WTC11 (cell line): Measurements from ENCODE around the gene CPXM2. TPM values are rescaled to one million over a fixed set of nuclear protein-coding genes. Genes with fewer than 3 reads are reported as not detected.

ENCODE experiments used
- ATAC-seq: fragments of 200-7000 bp; cut with Tn5 transposase; 2 replicates; pipeline ENCODE4 v1.10.0; 2021; ENCODE audit warnings: mild to moderate bottlenecking, moderate library complexity
- CTCF ChIA-PET: fragments of 300-600 bp; sonication (Branson Sonifier 250); formaldehyde crosslinking; loops from one replicate; lab custom pipeline; 2021; ENCODE audit warnings: antibody characterized with exemption; lab: Charles Lee
- POLR2A ChIA-PET: fragments of 350-600 bp; sonication (Branson Sonifier 250); formaldehyde crosslinking; loops from one replicate; lab custom pipeline; 2021; ENCODE audit warnings: antibody characterized with exemption; lab: Charles Lee
- DNase-seq: peaks from one replicate; pipeline ENCODE4 v3.0.0; 2021; ENCODE audit warnings: low spot score
- H3K27ac Mint-ChIP-seq: 2 replicates; pipeline ENCODE4 v1.8.0; 2021; ENCODE audit warnings: mixed read lengths
- H3K27me3 Mint-ChIP-seq: 2 replicates; pipeline ENCODE4 v1.8.0; 2021; ENCODE audit warnings: low read depth, mild to moderate bottlenecking, moderate library complexity, mixed read lengths
- H3K36me3 Mint-ChIP-seq: 2 replicates; pipeline ENCODE4 v1.8.0; 2021; ENCODE audit warnings: mixed read lengths
- H3K4me1 Mint-ChIP-seq: 2 replicates; pipeline ENCODE4 v1.8.0; 2022; ENCODE audit warnings: mixed read lengths
- H3K4me3 Mint-ChIP-seq: 2 replicates; pipeline ENCODE4 v1.8.0; 2021; ENCODE audit warnings: mild to moderate bottlenecking, moderate library complexity, mixed read lengths
- H3K9me3 Mint-ChIP-seq: 2 replicates; pipeline ENCODE4 v1.8.0; 2021; ENCODE audit warnings: mixed read lengths
- AFF4 ChIP-seq: sonication (generic); formaldehyde crosslinking; IDR thresholded peaks from 2 replicates; pipeline ENCODE4 v1.8.1; 2023; ENCODE audit warnings: mild to moderate bottlenecking, missing genetic modification reagents, borderline replicate concordance
- AR ChIP-seq: fragments of 250-450 bp; sonication (Bioruptor Pico); IDR thresholded peaks from 2 replicates; pipeline ENCODE4 v1.9.0; 2021; ENCODE audit warnings: mild to moderate bottlenecking
- HMGA2 ChIP-seq: fragments of 250-450 bp; sonication (Bioruptor Pico); IDR thresholded peaks from 2 replicates; pipeline ENCODE4 v1.4.0; 2021; ENCODE audit warnings: mild to moderate bottlenecking, moderate library complexity
- HMGXB4 ChIP-seq: sonication (generic); formaldehyde crosslinking; IDR thresholded peaks from 2 replicates; pipeline ENCODE4 v1.8.1; 2023; ENCODE audit warnings: mild to moderate bottlenecking, moderate library complexity, missing genetic modification reagents
- JAZF1 ChIP-seq: fragments of 250-450 bp; sonication (Bioruptor Pico); IDR thresholded peaks from 2 replicates; pipeline ENCODE4 v1.9.0; 2021; ENCODE audit warnings: moderate library complexity, mild to moderate bottlenecking, inconsistent platforms
- NR3C1 ChIP-seq: sonication (generic); formaldehyde crosslinking; conservative IDR thresholded peaks from 2 replicates; pipeline ENCODE4 v1.8.1; 2023; ENCODE audit warnings: low read depth, mild to moderate bottlenecking, missing genetic modification reagents
- RORB ChIP-seq: fragments of 250-450 bp; sonication (Bioruptor Pico); IDR thresholded peaks from 2 replicates; pipeline ENCODE4 v1.9.0; 2021; ENCODE audit warnings: mild to moderate bottlenecking
- TEAD4 ChIP-seq: sonication (generic); formaldehyde crosslinking; IDR thresholded peaks from 2 replicates; pipeline ENCODE4 v1.8.0; 2022; ENCODE audit warnings: mild to moderate bottlenecking, missing genetic modification reagents
- ZNF232 ChIP-seq: sonication (generic); formaldehyde crosslinking; IDR thresholded peaks from 2 replicates; pipeline ENCODE4 v1.8.0; 2022; ENCODE audit warnings: mild to moderate bottlenecking, missing genetic modification reagents
- ZNF423 ChIP-seq: fragments of 250-450 bp; sonication (Bioruptor Pico); IDR thresholded peaks from 2 replicates; pipeline ENCODE4 v2.1.2; 2022; ENCODE audit warnings: mild to moderate bottlenecking, moderate library complexity
- ZNF671 ChIP-seq: fragments of 250-450 bp; sonication (Bioruptor Pico); IDR thresholded peaks from 2 replicates; pipeline ENCODE4 v1.8.0; 2021; ENCODE audit warnings: mild to moderate bottlenecking
- ZSCAN18 ChIP-seq: fragments of 250-450 bp; sonication (Bioruptor Pico); IDR thresholded peaks from 2 replicates; pipeline ENCODE4 v2.1.2; 2022; ENCODE audit warnings: mild to moderate bottlenecking, moderate library complexity
- total RNA-seq: library from RNA; stranded (reverse); gene quantifications from 3 replicates; pipeline ENCODE4 v1.2.3, GENCODE V29; 2021
- TF ChIP-seq, protein P1 (sequence below): sonication (generic); formaldehyde crosslinking; IDR thresholded peaks from 2 replicates; pipeline ENCODE4 v1.8.1; 2022; ENCODE audit warnings: mild to moderate bottlenecking, missing genetic modification reagents, moderate library complexity, borderline replicate concordance
- TF ChIP-seq, protein P2 (sequence below): fragments of 250-450 bp; sonication (Bioruptor Pico); IDR thresholded peaks from 2 replicates; pipeline ENCODE4 v1.9.0; 2021; ENCODE audit warnings: mild to moderate bottlenecking, borderline replicate concordance

Gene CPXM2
- total RNA-seq, 1 experiment from 2014 or later = 3.4 TPM

DNA sequence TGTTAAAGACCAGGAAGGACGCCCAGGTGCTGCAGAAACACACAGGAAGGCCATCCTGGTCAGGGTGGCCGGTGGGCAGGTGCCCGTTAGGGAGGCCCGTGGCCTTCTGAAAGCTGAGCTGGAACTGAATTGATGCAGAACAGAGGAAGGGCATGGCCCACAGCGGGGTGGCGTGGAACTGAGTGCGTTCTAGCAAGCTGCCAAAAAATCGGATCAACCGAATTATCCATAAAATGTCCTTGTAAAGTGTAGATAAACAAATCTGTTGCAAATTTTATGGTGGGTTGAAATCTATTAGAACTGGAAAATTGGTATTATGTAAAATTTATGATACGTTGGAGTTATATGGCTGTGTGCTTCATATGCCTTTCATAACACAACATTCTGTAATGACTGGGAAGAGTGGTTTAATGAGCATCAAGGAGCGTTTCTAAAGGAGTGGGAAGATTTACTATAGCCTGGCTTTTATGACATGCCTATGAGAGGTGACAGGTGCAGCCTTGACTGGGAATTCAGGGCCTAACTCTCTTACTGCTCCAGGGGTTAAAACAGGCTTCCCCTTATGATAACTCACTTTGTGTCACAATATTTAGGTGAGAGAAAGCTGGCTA, 117.4 kb downstream of the CPXM2 start (continued):
- no peak for TF ChIP-seq ZSCAN18 (CRISPR knock-in tag)
- TF ChIP-seq, protein P1, sequence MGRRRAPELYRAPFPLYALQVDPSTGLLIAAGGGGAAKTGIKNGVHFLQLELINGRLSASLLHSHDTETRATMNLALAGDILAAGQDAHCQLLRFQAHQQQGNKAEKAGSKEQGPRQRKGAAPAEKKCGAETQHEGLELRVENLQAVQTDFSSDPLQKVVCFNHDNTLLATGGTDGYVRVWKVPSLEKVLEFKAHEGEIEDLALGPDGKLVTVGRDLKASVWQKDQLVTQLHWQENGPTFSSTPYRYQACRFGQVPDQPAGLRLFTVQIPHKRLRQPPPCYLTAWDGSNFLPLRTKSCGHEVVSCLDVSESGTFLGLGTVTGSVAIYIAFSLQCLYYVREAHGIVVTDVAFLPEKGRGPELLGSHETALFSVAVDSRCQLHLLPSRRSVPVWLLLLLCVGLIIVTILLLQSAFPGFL (CRISPR knock-in tag) = no peak
- no peak for TF ChIP-seq NR3C1 (CRISPR knock-in tag)
- no peak for TF ChIP-seq AFF4 (CRISPR knock-in tag)

- DNase-seq (no peak), ATAC-seq (no peak)
- ChIA-PET POLR2A (no interaction called here), CTCF (no interaction called here)
- no peaks in the 10 kb centered on the region for H3K36me3 Mint-ChIP-seq
- no peak overlapping the region for H3K4me3 Mint-ChIP-seq
- H3K27me3 Mint-ChIP-seq = no peaks in the 10 kb centered on the region; the same call in 1 of the 2 replicates
- no peaks in the 10 kb centered on the region; the same call in 1 of the 2 replicates for H3K9me3 Mint-ChIP-seq
- no peak overlapping the region for H3K27ac Mint-ChIP-seq
- H3K4me1 Mint-ChIP-seq = peaks cover 7% of the 10 kb centered on the region
- TF ChIP-seq HMGXB4 (CRISPR knock-in tag) (no peak), HMGA2 (CRISPR knock-in tag) (no peak), ZNF423 (no peak), ZSCAN18 (CRISPR knock-in tag) (no peak), AR (no peak), TEAD4 (CRISPR knock-in tag) (no peak), JAZF1 (CRISPR knock-in tag) (no peak), ZNF232 (CRISPR knock-in tag) (no peak), RORB (CRISPR knock-in tag) (no peak), ZNF671 (CRISPR knock-in tag) (no peak)
- TF ChIP-seq, protein P2, sequence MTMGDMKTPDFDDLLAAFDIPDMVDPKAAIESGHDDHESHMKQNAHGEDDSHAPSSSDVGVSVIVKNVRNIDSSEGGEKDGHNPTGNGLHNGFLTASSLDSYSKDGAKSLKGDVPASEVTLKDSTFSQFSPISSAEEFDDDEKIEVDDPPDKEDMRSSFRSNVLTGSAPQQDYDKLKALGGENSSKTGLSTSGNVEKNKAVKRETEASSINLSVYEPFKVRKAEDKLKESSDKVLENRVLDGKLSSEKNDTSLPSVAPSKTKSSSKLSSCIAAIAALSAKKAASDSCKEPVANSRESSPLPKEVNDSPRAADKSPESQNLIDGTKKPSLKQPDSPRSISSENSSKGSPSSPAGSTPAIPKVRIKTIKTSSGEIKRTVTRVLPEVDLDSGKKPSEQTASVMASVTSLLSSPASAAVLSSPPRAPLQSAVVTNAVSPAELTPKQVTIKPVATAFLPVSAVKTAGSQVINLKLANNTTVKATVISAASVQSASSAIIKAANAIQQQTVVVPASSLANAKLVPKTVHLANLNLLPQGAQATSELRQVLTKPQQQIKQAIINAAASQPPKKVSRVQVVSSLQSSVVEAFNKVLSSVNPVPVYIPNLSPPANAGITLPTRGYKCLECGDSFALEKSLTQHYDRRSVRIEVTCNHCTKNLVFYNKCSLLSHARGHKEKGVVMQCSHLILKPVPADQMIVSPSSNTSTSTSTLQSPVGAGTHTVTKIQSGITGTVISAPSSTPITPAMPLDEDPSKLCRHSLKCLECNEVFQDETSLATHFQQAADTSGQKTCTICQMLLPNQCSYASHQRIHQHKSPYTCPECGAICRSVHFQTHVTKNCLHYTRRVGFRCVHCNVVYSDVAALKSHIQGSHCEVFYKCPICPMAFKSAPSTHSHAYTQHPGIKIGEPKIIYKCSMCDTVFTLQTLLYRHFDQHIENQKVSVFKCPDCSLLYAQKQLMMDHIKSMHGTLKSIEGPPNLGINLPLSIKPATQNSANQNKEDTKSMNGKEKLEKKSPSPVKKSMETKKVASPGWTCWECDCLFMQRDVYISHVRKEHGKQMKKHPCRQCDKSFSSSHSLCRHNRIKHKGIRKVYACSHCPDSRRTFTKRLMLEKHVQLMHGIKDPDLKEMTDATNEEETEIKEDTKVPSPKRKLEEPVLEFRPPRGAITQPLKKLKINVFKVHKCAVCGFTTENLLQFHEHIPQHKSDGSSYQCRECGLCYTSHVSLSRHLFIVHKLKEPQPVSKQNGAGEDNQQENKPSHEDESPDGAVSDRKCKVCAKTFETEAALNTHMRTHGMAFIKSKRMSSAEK (CRISPR knock-in tag) = no peak
Observed at GRCh38 chr10:123772645-123773508, 118.7 kb downstream of the CPXM2 start.
